ENCODE results near the gene SLMAP. TPM values are rescaled to one million over a fixed set of nuclear protein-coding genes. Genes with fewer than 3 reads are reported as not detected.
A peak's percentile ranks its signal among the peaks of the same experiment; 100 is the strongest.

SLMAP gene
- total and polyA plus RNA-seq, 2 of the 13 experiments (the other 11 are each of a cell fraction or from before 2014, with no cell fraction given), result 24.0 to 48.3 TPM

DNA sequence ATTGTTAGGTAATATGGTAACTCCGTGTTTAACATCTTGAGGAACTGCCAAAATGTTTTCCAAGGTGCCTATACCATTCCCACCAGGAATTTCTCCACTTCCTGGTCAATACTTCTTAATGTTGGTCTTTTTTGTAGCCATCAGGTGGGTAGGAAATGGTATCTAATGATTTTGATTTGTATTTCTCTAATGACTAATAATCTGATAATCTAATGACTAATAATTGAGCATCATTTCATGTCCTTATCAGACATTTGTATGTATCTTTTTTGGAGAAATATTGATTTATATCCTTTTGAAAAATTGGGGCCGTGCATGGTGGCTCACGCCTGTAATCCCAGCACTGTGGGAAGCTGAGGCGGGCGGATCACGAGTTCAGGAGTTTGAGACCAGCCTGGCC, 38.8 kb downstream of the SLMAP start:
- H3K9me3 ChIP-seq (ENCODE audit: low read length), result no peaks in the 10 kb centered on the region
- no peak overlapping the region for H3K27ac ChIP-seq (ENCODE audit: extremely low read length, insufficient read depth, low read length)
- over 99% methylated on average over 6 of the region's 6 CpGs for WGBS (ENCODE audit: low lambda C conversion rate)
- no peak for TF ChIP-seq KLF9 (CRISPR knock-in tag; IDR thresholded peaks at IDR 0.05; ENCODE audit: low read depth)
- TF ChIP-seq TCF7L2 (IDR thresholded peaks at IDR 0.05; ENCODE audit: low read depth, low read length), result no peak
- H3K27me3 ChIP-seq (ENCODE audit: control insufficient read depth in 1 of 2, insufficient read depth in 2 of 2, low read length in 2 of 2), result no peaks in the 10 kb centered on the region
- CTCF ChIA-PET (ENCODE audit: low intra/inter-chr PET ratio, low total read pairs), result no interaction called here
- H4K20me1 ChIP-seq (ENCODE audit: insufficient read depth, low read length), result no peaks in the 10 kb centered on the region; the same call in 1 of the 2 replicates
- ATAC-seq (no peak), FAIRE-seq (no peak), DNase-seq (ENCODE audit: low spot score) (no peak)
- H3K4me1 ChIP-seq (ENCODE audit: insufficient read depth, low read length), result peaks cover 82% of the 10 kb centered on the region
- no TSS peak for BruUV-seq (replicated peaks)
- in situ Hi-C loops (cut with HindIII; ENCODE audit: extremely low pct_ligation_motif_present, low pct_unique_long_range_greater_than_20kb), result no loop called here
- H3K36me3 ChIP-seq (replicated peaks in 1 of 2; ENCODE audit: control insufficient read depth in 1 of 2, insufficient read depth in 2 of 2, low read length in 2 of 2), result peaks cover 0 to 1% of the 10 kb centered on the region in 2 experiments; a peak in 1 of 5 replicates
- no peak overlapping the region for H3K4me3 ChIP-seq (replicated peaks in 1 of 3; ENCODE audit: insufficient read depth in 1 of 3, low read depth in 2 of 3, low read length in 3 of 3)
- POLR2A ChIA-PET, result no interaction called here
- peaks cover 90% of the 10 kb centered on the region for H3K79me2 ChIP-seq (ENCODE audit: insufficient read depth, low read length)
- H3K9ac ChIP-seq (ENCODE audit: insufficient read depth, low read depth, low read length), result no peak overlapping the region
- no peak overlapping the region for H3K4me2 ChIP-seq (ENCODE audit: low read depth, low read length)
- no peak overlapping the region for H2AFZ ChIP-seq (ENCODE audit: low read length)
- intact Hi-C loops (cut with micrococcal nuclease; ENCODE audit: unreplicated experiment), result no loop called here

DNA sequence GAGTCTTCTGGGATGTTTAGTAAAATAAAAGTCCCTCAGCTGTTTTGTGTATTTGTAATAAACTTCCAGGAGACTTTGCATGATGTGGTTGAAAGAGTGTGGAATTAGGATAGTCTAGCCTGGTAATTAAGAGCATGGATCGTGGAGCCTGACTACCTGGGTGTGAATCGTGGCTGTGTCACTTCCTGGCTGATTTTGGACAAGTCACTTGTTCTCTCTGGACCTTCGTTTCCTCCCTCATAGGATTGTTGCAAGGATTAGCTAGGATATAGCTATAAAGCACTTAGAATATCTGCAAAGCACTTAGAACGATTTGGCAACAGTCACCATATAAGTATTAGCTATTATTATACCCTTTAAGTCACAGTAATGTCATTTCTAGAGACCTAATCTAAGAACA, 40.2 kb downstream of the SLMAP start:
- H3K27ac ChIP-seq (ENCODE audit: extremely low read length, insufficient read depth, low read length), result peak overlapping the region; percentile 56
- no peak overlapping the region for H3K4me3 ChIP-seq (replicated peaks in 1 of 3; ENCODE audit: insufficient read depth in 1 of 3, low read depth in 2 of 3, low read length in 3 of 3)
- H3K4me2 ChIP-seq (ENCODE audit: low read depth, low read length), result no peak overlapping the region
- H3K79me2 ChIP-seq (ENCODE audit: insufficient read depth, low read length), result peaks cover 90% of the 10 kb centered on the region
- no peak overlapping the region for H2AFZ ChIP-seq (ENCODE audit: low read length)
- H3K4me1 ChIP-seq (ENCODE audit: insufficient read depth, low read length), result peaks cover 80% of the 10 kb centered on the region
- no TSS peak for BruUV-seq (replicated peaks)
- ATAC-seq (no peak), FAIRE-seq (no peak), DNase-seq (ENCODE audit: low spot score) (no peak)
- intact Hi-C loops (cut with micrococcal nuclease; ENCODE audit: unreplicated experiment) (no loop called here), in situ Hi-C loops (cut with HindIII; ENCODE audit: extremely low pct_ligation_motif_present, low pct_unique_long_range_greater_than_20kb) (no loop called here)
- 70% methylated on average over 4 of the region's 4 CpGs for WGBS (ENCODE audit: low lambda C conversion rate)
- H3K9ac ChIP-seq (ENCODE audit: insufficient read depth, low read depth, low read length), result no peak overlapping the region
- ChIA-PET CTCF (ENCODE audit: low intra/inter-chr PET ratio, low total read pairs) (no interaction called here), POLR2A (no interaction called here)
- no peaks in the 10 kb centered on the region for H3K27me3 ChIP-seq (ENCODE audit: control insufficient read depth in 1 of 2, insufficient read depth in 2 of 2, low read length in 2 of 2)
- H3K9me3 ChIP-seq (ENCODE audit: low read length), result no peaks in the 10 kb centered on the region
- TF ChIP-seq, protein P1, sequence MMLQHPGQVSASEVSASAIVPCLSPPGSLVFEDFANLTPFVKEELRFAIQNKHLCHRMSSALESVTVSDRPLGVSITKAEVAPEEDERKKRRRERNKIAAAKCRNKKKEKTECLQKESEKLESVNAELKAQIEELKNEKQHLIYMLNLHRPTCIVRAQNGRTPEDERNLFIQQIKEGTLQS (CRISPR knock-in tag; IDR thresholded peaks at IDR 0.05), result no peak
- 0 out of 2 replicates have a peak, but pooled peaks have one; percentile 12 for TF ChIP-seq FOSL2 (CRISPR knock-in tag; IDR thresholded peaks at IDR 0.05)
- no peak for TF ChIP-seq ZNF484 (CRISPR knock-in tag; IDR thresholded peaks at IDR 0.05; ENCODE audit: borderline replicate concordance, low read depth)
- no peak for TF ChIP-seq MYC (CRISPR knock-in tag; IDR thresholded peaks at IDR 0.05; ENCODE audit: borderline replicate concordance)
- no peak for TF ChIP-seq NR2F6 (IDR thresholded peaks at IDR 0.05)
- TF ChIP-seq NR2F6 (CRISPR knock-in tag; IDR thresholded peaks at IDR 0.05), result no peak
- TF ChIP-seq, protein P2, sequence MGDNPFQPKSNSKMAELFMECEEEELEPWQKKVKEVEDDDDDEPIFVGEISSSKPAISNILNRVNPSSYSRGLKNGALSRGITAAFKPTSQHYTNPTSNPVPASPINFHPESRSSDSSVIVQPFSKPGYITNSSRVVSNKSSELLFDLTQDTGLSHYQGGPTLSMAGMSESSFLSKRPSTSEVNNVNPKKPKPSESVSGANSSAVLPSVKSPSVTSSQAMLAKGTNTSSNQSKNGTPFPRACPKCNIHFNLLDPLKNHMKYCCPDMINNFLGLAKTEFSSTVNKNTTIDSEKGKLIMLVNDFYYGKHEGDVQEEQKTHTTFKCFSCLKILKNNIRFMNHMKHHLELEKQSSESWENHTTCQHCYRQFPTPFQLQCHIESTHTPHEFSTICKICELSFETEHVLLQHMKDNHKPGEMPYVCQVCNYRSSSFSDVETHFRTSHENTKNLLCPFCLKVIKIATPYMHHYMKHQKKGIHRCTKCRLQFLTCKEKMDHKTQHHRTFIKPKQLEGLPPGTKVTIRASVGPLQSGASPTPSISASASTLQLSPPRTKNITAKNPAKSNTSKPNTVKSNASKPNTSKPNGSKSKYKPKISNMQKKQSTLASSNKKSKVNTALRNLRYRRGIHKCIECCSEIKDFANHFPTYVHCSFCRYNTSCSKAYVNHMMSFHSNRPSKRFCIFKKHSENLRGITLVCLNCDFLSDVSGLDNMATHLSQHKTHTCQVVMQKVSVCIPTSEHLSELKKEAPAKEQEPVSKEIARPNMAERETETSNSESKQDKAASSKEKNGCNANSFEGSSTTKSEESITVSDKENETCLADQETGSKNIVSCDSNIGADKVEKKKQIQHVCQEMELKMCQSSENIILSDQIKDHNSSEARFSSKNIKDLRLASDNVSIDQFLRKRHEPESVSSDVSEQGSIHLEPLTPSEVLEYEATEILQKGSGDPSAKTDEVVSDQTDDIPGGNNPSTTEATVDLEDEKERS (CRISPR knock-in tag; IDR thresholded peaks at IDR 0.05), result no peak
- no peak for TF ChIP-seq ZEB1 (IDR thresholded peaks at IDR 0.05; ENCODE audit: insufficient replicate concordance, low read depth)
- no peak for TF ChIP-seq ZNF451 (CRISPR knock-in tag; IDR thresholded peaks at IDR 0.05)
- H3K36me3 ChIP-seq (replicated peaks in 1 of 2; ENCODE audit: control insufficient read depth in 1 of 2, insufficient read depth in 2 of 2, low read length in 2 of 2), result peaks cover 0 to 1% of the 10 kb centered on the region in 2 experiments; a peak in 1 of 5 replicates
- no peaks in the 10 kb centered on the region; the same call in 1 of the 2 replicates for H4K20me1 ChIP-seq (ENCODE audit: insufficient read depth, low read length)
